Right lobe of liver (tissue), 4 donors: ENCODE results near the gene FAM3A.

Experiments used
- CTCF ChIP-seq, 4 donors: fragments of 200-600 bp in 3 of 4; fragments of 450-650 bp in 1 of 4; IDR thresholded peaks; one replicate each; pipeline versions ENCODE4 v1.5.1 to v1.8.0; 2016 to 2022; ENCODE audit warnings: antibody characterized with exemption in 4 of 4, mild to moderate bottlenecking in 2 of 4
- POLR2A ChIP-seq: fragments of 450-650 bp; IDR thresholded peaks from one replicate; pipeline ENCODE4 v1.6.1; 2017; ENCODE audit warnings: antibody characterized with exemption, mild to moderate bottlenecking
- donor health status: DM: no; HTN: no; CAD: no.
- donor health status: DM: no; HTN: no; CAD: no.
- donor health status: DM: no; HTN: yes; CAD: no.

- peak; percentile 73 for TF ChIP-seq POLR2A
- TF ChIP-seq CTCF (IDR thresholded peaks at IDR 0.05), result no peak
Observed at GRCh38 chrX:154540897-154541535, 25.0 kb upstream of the FAM3A start.
